Activated naive CD8-positive, alpha-beta T cell treated with anti-CD3 and anti-CD28 coated beads, Interleukin-2, amount 10 ng/mL, durations not matched to agents 7 days and 5 days (primary cell): ENCODE results near the gene RSF1. TPM values are rescaled to one million over a fixed set of nuclear protein-coding genes. Genes with fewer than 3 reads are reported as not detected.

Experiments used
- ATAC-seq: fragments of 150-1000 bp; cut with Tn5 transposase; one replicate; pipeline ENCODE4 v1.10.0; 2021; ENCODE audit warnings: low read depth, moderate library complexity
- POLR2A ChIA-PET: fragments of 350-600 bp; sonication (Branson Sonifier 250); formaldehyde crosslinking; loops from one replicate; lab custom pipeline; 2021; ENCODE audit warnings: antibody characterized with exemption; lab: Charles Lee
- DNase-seq: peaks from one replicate; pipeline ENCODE4 v3.0.0; 2021
- H3K27ac Mint-ChIP-seq: one replicate; pipeline ENCODE4 v1.8.0; 2022; ENCODE audit warnings: mild to moderate bottlenecking, mixed read lengths
- H3K27me3 Mint-ChIP-seq: one replicate; pipeline ENCODE4 v1.8.0; 2022; ENCODE audit warnings: mild to moderate bottlenecking, moderate library complexity, mixed read lengths
- H3K36me3 Mint-ChIP-seq: one replicate; pipeline ENCODE4 v1.8.0; 2021; ENCODE audit warnings: mild to moderate bottlenecking, mixed read lengths
- H3K4me1 Mint-ChIP-seq: one replicate; pipeline ENCODE4 v1.8.0; 2021; ENCODE audit warnings: mixed read lengths
- H3K4me3 Mint-ChIP-seq: one replicate; pipeline ENCODE4 v1.8.0; 2022; ENCODE audit warnings: mild to moderate bottlenecking, moderate library complexity, mixed read lengths
- H3K9me3 Mint-ChIP-seq: one replicate; pipeline ENCODE4 v1.8.0; 2021; ENCODE audit warnings: mixed read lengths
- total RNA-seq, 2 experiments: library from RNA; stranded (reverse); gene quantifications; one replicate each; pipeline ENCODE4 v1.2.3, GENCODE V29; 2021

The RSF1 gene
- total RNA-seq, 2 experiments from 2014 or later, result 64.8 to 74.1 TPM

DNA sequence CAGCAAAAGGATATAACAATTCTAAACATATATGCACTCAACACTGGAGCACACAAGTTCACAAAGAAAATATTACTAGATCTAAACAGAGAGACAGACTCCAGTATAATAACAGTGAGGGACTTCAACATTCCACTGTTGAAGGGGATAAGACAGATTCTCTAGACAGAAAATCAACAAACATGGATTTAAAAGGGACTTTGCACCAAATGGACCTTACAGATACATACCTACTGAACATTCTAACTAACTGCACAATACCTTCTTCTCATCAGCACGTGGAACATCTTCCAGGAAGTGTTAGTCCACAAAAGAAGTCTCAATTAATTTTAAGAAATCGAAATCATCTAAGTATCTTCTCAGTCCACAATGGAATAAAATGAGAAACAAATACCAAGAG lies 26.6 kb downstream of the RSF1 start:
- no peak overlapping the region for H3K4me3 Mint-ChIP-seq
- H3K27me3 Mint-ChIP-seq, result no peaks in the 10 kb centered on the region
- POLR2A ChIA-PET, result no interaction called here
- H3K4me1 Mint-ChIP-seq, result peaks cover 9% of the 10 kb centered on the region
- H3K27ac Mint-ChIP-seq, result no peak overlapping the region
- H3K9me3 Mint-ChIP-seq, result peaks cover 18% of the 10 kb centered on the region
- no peak for DNase-seq
- no peak for ATAC-seq
- H3K36me3 Mint-ChIP-seq, result peaks cover 68% of the 10 kb centered on the region

DNA sequence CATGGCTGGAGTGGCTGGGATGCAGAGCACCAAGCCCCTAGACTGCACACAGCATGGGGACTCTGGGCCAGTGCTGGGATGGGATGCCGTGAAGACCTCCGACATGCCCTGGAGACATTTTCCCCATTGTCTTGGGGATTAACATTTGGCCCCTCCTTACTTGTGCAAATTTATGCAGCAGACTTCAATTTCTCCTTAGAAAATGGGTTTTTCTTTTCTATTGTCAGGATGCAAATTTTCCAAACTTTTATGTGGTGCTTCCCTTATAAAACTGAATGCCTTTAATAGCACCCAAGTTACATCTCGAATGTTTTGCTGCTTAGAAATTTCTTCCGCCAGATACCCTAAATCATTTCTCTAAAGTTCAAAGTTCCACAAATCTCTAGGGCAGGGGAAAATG lies 29.2 kb downstream of the RSF1 start:
- Mint-ChIP-seq H3K9me3 (peaks cover 18% of the 10 kb centered on the region), H3K4me1 (peaks cover 9% of the 10 kb centered on the region), H3K27me3 (no peaks in the 10 kb centered on the region), H3K27ac (no peak overlapping the region), H3K36me3 (peaks cover 54% of the 10 kb centered on the region), H3K4me3 (no peak overlapping the region)
- DNase-seq (no peak), ATAC-seq (no peak)
- POLR2A ChIA-PET, result no interaction called here

- Mint-ChIP-seq H3K27ac (no peak overlapping the region), H3K27me3 (no peaks in the 10 kb centered on the region), H3K36me3 (peaks cover 46% of the 10 kb centered on the region), H3K4me3 (no peak overlapping the region), H3K4me1 (peaks cover 9% of the 10 kb centered on the region), H3K9me3 (peaks cover 18% of the 10 kb centered on the region)
- ATAC-seq (no peak), DNase-seq (no peak)
- POLR2A ChIA-PET, result no interaction called here
Observed at GRCh38 chr11:77789731-77790476, 30.6 kb downstream of the RSF1 start.

- Mint-ChIP-seq H3K36me3 (peaks cover 41% of the 10 kb centered on the region), H3K27me3 (no peaks in the 10 kb centered on the region), H3K4me3 (no peak overlapping the region), H3K27ac (no peak overlapping the region), H3K9me3 (peaks cover 16% of the 10 kb centered on the region), H3K4me1 (peaks cover 6% of the 10 kb centered on the region)
- no peak for ATAC-seq
- POLR2A ChIA-PET, result no interaction called here
- no peak for DNase-seq
Observed at GRCh38 chr11:77789061-77789730, 31.3 kb downstream of the RSF1 start.

- Mint-ChIP-seq H3K4me1 (peaks cover 5% of the 10 kb centered on the region), H3K9me3 (no peaks in the 10 kb centered on the region), H3K4me3 (no peak overlapping the region), H3K27ac (no peak overlapping the region), H3K36me3 (peaks cover 8% of the 10 kb centered on the region), H3K27me3 (no peaks in the 10 kb centered on the region)
- DNase-seq, result no peak
- ATAC-seq, result no peak
- POLR2A ChIA-PET, result no interaction called here
Observed at GRCh38 chr11:77784572-77784971, 36.0 kb downstream of the RSF1 start.

- Mint-ChIP-seq H3K27me3 (no peaks in the 10 kb centered on the region), H3K4me1 (peaks cover 7% of the 10 kb centered on the region), H3K4me3 (no peak overlapping the region), H3K9me3 (no peaks in the 10 kb centered on the region), H3K36me3 (peaks cover 8% of the 10 kb centered on the region), H3K27ac (no peak overlapping the region)
- DNase-seq, result no peak
- no peak for ATAC-seq
- POLR2A ChIA-PET, result no interaction called here
Observed at GRCh38 chr11:77783025-77783424, 37.5 kb downstream of the RSF1 start.

DNA sequence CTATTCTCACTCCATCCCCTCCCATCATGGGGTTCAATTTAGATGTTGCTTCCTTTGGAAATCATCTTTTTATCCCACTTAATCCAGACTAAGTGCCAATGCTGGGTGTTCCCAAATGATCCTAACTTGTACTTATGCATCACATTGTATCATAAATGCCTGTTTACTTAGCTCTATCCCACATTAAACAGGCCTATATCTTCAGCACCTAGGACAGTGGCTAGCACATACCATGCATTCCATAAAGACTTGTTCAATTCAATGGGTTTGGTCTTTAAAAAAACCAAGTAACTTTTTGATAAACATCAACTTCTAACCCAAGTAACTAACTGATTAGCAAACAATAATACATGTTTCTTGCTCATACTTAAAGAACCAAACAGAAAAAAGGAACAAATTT lies 40.6 kb downstream of the RSF1 start:
- Mint-ChIP-seq H3K4me3 (no peak overlapping the region), H3K9me3 (no peaks in the 10 kb centered on the region), H3K4me1 (peaks cover 7% of the 10 kb centered on the region), H3K27me3 (no peaks in the 10 kb centered on the region), H3K36me3 (peaks cover 7% of the 10 kb centered on the region), H3K27ac (no peak overlapping the region)
- POLR2A ChIA-PET, result no interaction called here
- DNase-seq (no peak), ATAC-seq (no peak)

DNA sequence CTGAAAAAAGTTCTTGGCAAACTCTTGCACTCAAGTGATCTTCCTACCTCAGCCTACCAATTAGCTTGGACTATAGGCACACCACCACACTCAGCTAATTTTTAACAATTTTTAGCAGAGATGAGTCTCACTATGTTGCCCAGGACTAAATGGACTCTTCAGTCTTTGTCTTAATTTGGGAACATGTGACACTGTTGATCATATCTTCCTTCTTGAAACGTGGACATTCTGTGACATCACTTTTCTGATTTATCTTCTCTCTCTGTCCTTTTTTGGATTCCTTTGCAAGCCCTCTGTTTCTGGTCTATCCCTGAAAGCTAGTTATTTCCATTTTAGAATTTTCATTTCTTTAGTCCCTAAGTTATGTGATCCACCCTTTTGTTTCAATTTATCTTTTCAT lies 42.0 kb downstream of the RSF1 start:
- no peak for DNase-seq
- Mint-ChIP-seq H3K4me1 (peaks cover 7% of the 10 kb centered on the region), H3K27me3 (no peaks in the 10 kb centered on the region), H3K27ac (no peak overlapping the region), H3K4me3 (no peak overlapping the region), H3K9me3 (no peaks in the 10 kb centered on the region), H3K36me3 (peaks cover 7% of the 10 kb centered on the region)
- POLR2A ChIA-PET, result no interaction called here
- ATAC-seq, result no peak

DNA sequence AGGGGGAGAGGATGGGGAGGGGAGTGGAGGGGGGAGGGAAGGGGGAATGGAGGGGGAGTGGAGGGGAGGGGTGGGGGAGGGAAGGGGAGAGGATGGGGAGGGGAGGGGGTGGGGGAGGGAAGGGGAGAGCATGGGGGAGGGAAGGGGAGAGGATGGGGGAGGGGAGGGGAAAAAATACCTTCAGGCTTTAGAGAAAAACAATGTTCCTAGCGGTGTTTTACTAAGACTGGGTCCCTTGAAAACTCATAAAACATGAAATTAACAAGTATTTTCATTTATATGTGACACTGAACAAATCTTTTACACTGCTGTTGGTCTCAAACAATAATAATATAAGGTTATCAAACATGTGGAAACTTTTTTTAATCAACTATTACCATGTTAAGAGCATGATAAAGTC lies 42.4 kb downstream of the RSF1 start:
- ATAC-seq, result no peak
- Mint-ChIP-seq H3K4me1 (peaks cover 7% of the 10 kb centered on the region), H3K9me3 (no peaks in the 10 kb centered on the region), H3K27ac (no peak overlapping the region), H3K27me3 (no peaks in the 10 kb centered on the region), H3K4me3 (no peak overlapping the region), H3K36me3 (peaks cover 7% of the 10 kb centered on the region)
- POLR2A ChIA-PET, result no interaction called here
- no peak for DNase-seq

- Mint-ChIP-seq H3K27me3 (no peaks in the 10 kb centered on the region), H3K27ac (no peak overlapping the region), H3K4me1 (peaks cover 10% of the 10 kb centered on the region), H3K4me3 (no peak overlapping the region), H3K36me3 (peaks cover 4% of the 10 kb centered on the region), H3K9me3 (no peaks in the 10 kb centered on the region)
- ATAC-seq (no peak), DNase-seq (no peak)
- POLR2A ChIA-PET, result no interaction called here
Observed at GRCh38 chr11:77776455-77776854, 44.1 kb downstream of the RSF1 start.

DNA sequence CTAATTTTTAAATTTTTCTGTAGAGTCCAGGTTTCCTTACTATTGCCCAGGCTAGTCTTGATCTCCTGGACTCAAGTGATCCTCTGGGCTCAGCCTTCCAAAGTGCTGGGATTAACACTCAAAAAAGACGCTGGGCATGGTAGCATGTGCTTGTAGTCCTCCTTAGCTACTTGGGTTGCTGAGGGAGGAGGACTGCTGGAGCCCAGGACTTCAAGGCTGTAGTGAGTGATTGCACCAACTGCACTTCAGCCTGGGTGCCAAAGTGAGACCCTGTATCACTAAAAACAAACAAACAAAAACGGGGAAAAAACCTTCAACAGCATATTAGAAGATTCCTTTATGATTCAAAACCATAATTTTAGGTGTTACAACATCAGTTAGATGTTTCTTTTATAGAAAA lies 44.6 kb downstream of the RSF1 start:
- Mint-ChIP-seq H3K27ac (no peak overlapping the region), H3K4me3 (no peak overlapping the region), H3K9me3 (no peaks in the 10 kb centered on the region), H3K36me3 (peaks cover 4% of the 10 kb centered on the region), H3K4me1 (peaks cover 15% of the 10 kb centered on the region), H3K27me3 (no peaks in the 10 kb centered on the region)
- DNase-seq (no peak), ATAC-seq (no peak)
- POLR2A ChIA-PET, result no interaction called here

DNA sequence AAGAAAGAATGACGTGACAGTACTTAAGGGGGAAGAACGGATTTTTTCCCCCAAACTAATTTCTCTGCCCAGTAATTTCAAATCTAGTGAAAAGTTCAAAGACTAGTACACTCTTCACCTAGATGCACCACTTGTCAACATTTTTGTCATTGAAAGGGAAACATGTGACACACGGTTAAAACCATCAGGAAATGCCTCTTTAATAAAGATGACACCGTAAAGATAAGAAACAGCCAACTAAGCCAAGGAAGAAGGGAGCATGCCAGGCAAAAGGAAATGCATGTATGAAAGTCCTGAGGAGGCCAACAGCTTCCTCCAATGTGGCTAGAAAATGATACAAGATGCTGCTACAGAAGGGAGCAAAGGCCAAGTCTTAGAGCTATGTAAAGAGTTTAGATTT lies 49.4 kb downstream of the RSF1 start:
- DNase-seq (no peak), ATAC-seq (no peak)
- Mint-ChIP-seq H3K27me3 (no peaks in the 10 kb centered on the region), H3K4me3 (no peak overlapping the region), H3K36me3 (peaks cover 4% of the 10 kb centered on the region), H3K27ac (no peak overlapping the region), H3K4me1 (peaks cover 10% of the 10 kb centered on the region), H3K9me3 (no peaks in the 10 kb centered on the region)
- POLR2A ChIA-PET, result no interaction called here

DNA sequence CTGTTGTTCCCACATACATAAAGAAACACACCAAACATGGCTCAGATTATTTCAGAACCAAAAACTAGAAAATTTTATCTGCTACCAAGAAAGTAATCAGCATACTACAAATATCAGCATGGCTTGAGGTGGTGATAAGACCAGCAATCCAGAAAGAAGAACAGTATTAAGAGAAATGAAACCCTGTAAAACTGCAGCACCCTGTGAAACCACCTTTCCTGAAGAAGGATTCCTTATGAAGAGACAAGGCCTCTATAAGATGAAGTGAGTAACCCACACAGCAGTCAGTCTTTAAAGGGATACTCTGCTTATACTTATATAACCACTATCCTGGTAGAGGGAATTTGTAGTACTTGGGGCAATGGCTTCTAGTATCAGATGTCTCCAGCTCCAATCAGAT lies 49.9 kb downstream of the RSF1 start:
- no peak for ATAC-seq
- H3K4me3 Mint-ChIP-seq, result no peak overlapping the region
- H3K4me1 Mint-ChIP-seq, result peaks cover 10% of the 10 kb centered on the region
- DNase-seq, result no peak
- H3K36me3 Mint-ChIP-seq, result peaks cover 4% of the 10 kb centered on the region
- no peak overlapping the region for H3K27ac Mint-ChIP-seq
- POLR2A ChIA-PET, result no interaction called here
- no peaks in the 10 kb centered on the region for H3K9me3 Mint-ChIP-seq
- H3K27me3 Mint-ChIP-seq, result no peaks in the 10 kb centered on the region

- peaks cover 2% of the 10 kb centered on the region for H3K4me1 Mint-ChIP-seq
- H3K36me3 Mint-ChIP-seq, result peaks cover 21% of the 10 kb centered on the region
- DNase-seq (no peak), ATAC-seq (no peak)
- no peaks in the 10 kb centered on the region for H3K27me3 Mint-ChIP-seq
- no peak overlapping the region for H3K27ac Mint-ChIP-seq
- no peak overlapping the region for H3K4me3 Mint-ChIP-seq
- no peaks in the 10 kb centered on the region for H3K9me3 Mint-ChIP-seq
- POLR2A ChIA-PET, result no interaction called here
Observed at GRCh38 chr11:77762426-77762825, 58.1 kb downstream of the RSF1 start.
